ENCODE results near the gene RITA1.

The RITA1 gene

DNA sequence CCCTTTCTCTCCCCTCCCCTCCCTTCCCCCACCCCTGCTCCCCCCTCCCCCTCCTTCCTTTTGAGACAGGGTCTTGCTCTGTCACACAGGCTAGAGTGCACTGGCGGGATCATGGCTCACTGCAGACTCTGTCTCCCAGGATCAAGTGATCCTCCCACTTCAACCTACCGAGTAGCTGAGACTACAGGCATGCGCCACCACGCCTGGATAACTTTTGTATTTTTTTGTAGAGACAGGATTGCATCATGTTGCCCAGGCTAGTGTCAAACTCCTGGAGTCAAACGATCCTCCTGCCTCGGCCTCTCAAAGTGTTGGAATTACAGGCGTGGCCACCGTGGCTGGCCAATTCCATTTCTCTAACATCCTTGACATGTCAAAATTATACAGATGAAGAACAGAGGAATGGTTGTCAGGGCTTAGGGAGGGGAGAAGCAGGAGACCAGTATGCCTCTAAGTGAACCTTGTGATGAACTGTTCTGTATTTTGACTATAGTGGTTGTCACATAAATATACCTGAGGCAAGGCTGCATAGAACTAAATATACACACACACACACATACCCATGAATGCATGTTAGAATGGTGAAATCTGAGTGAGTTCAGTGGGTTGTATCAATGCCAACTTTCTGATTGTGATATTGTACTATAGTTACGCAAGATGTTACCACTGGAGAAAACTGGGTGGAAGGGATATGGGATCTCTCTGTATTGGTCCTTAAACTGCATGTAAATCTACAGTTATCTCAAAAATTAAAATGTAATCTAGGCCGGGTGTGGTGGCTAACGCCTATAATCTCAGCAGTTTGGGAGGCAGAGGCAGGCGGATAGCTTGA, 39.6 kb upstream of the RITA1 start:
- TF ChIP-seq POLR2A (IDR thresholded peaks at IDR 0.05; ENCODE audit: low read depth, low read length) = no peak
- no peak for DNase-seq (ENCODE audit: insufficient read length, low spot score)
- no peak for FAIRE-seq

DNA sequence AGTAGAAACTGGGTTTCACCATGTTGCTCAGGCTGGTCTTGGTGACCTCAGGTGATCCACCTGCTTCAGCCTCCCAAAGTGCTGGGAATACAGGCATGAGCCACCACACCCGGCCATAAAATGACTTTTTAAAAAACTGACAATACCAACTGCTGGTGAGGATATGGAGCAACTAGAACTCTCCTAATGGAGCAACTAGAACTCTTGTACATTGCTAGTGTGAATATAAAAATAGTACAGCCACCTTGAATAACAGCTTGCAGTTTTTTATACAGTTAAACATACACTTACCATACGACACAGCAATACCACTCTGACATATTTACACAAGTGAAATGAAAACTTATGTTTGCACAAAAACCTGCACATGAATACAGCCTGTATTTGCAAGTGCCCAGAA, 38.5 kb upstream of the RITA1 start:
- FAIRE-seq = no peak
- no peak for DNase-seq (ENCODE audit: insufficient read length, low spot score)
- no peak for TF ChIP-seq POLR2A (IDR thresholded peaks at IDR 0.05; ENCODE audit: low read depth, low read length)

DNA sequence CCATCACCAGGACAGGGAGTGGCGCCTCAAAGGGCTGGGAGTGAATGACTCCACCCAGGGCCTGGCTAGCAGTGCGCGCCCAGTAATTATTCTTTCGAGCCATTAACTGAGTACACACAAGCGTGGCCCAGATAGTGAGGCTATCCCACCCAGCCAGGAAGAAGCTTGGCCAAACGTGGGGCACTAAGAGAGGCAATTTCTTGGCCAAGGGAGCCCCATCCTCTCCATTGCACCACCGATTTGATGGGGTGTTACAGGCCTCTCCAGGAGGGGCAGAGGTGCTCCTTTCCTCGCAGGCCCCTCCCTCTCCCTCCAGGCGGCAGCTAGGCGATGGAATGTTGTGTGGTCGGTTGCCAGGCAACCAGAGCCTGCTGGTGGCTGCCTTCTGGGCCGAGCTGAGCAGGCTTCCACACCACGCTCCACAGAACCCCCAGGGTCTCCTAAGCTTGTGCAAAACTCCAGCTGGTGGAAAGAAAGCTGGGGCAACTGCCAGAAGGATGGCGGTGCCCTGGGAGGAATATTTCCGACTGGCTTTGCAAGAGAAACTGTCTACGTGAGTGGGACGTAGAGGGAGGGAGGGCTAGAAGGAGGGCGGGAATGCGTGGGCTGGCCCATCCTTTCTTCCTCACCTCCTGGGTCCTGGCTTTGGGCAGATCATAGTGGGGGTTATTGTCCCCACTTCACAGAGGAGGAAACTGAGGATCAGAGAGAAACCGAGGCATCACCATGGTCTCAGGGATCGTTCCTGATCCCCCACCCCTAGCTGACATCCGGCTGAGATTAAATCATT, 36.0 kb upstream of the RITA1 start, which contains the start of gene CFAP73:
Gene CFAP73 (plus strand): TSS at position 364 of the 790 bp plus-strand sequence. CDS start 134 bp downstream, at position 498.
- no peak for TF ChIP-seq POLR2A (IDR thresholded peaks at IDR 0.05; ENCODE audit: low read depth, low read length)
- DNase-seq (ENCODE audit: insufficient read length, low spot score) (peak; percentile 98), FAIRE-seq (no peak)

DNA sequence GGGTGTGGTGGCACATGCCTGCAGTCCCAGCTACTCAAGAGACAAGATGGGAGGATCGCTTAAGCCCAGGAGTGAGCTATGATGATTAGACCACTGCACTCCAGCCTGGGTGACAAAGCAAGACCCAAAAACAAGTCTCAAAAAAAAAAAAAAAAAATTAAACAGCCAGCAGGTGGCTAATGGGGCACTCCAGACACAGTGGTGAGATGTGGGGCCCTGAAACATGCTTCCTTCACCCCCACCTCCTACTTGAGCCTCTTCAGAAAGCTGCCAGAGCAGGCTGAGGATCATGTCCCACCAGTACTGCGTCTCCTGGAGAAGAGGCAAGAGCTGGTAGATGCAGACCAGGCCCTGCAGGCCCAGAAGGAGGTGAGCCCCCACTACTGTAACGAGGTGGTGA, 33.9 kb upstream of the RITA1 start:
- no peak for TF ChIP-seq POLR2A (IDR thresholded peaks at IDR 0.05; ENCODE audit: low read depth, low read length)
- no peak for DNase-seq (ENCODE audit: insufficient read length, low spot score)

DNA sequence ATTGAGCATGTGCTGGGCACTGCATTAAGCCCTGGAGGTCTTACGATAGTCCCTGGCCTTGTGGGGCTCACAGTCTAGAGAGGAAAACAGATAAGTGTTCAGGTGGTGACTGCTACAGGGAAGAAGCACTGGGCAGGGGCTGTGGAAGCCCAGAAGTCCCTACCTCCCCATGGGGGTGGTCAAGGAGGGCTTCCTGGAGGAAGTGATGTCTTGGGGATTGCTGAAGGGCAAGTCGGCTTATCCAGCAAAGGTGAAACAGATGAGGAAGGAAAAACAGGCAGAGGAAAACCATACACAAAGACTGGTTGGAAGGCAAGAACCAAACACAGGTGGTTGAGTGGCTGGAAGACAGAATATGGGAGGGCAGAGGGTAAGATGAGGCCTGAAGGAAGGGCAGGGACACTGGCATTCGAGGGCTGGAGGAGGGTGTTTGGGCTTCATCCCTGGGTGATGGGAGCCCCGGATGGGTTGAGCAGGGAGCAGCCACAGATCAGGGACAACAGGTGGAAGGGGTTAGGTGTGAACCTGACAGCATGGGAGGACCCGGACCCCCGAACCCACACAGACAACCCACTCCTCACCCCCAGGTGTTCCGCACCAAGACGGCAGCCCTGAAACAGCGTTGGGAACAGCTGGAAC, 33.2 kb upstream of the RITA1 start:
- no peak for DNase-seq (ENCODE audit: insufficient read length, low spot score)

More for the DNA sequence above, 33.9 kb upstream of the RITA1 start:
- FAIRE-seq = no peak

DNA sequence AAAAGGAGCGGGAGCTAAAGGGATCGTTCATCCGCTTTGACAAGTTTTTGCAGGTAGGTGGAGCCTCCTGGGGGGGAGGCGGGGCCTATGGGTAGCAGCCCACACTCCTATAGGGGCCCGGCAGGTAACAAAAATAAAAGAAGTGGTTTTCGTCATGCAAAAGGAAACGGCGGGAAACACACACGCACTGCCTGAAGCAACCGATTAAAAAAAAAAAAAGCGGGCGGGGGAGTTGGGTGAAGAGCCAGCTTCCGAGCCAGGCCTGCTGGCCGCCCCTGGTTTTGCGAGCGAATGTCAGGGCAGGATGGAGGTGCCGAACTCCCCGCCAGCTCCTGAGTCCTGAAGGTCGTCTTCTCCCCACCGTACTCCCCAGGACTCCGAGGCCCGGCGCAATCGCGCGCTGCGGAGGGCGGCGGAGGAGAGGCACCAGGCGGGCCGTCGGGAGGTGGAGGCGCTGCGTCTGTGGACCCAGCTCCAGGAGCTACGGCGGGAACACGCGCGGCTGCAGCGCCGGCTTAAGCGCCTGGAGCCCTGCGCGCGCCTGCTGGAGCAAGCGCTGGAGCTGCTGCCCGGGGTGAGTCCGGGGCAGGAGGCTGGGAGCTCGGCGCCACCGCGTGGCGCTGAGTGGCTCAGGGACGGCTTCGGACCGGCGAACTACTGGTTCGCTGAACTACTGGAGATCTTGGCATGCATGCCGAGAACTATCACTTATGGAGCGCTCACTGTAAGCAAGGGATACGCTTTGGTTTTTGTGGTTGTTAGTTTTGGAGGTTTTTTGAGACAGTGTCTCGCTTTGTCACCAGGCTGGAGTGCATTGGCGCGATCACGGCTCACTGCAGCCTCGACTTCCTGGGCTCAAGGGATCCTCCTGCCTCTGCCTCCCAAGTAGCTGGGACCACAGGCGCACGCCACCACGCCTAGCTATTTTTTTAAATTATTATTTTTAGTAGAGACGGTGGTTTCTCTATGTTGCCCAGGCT, 32.4 kb upstream of the RITA1 start:
- TF ChIP-seq POLR2A (IDR thresholded peaks at IDR 0.05; ENCODE audit: low read depth, low read length) = no peak
- FAIRE-seq (no peak), DNase-seq (ENCODE audit: insufficient read length, low spot score) (no peak)

More for the DNA sequence above, 33.2 kb upstream of the RITA1 start:
- TF ChIP-seq POLR2A (IDR thresholded peaks at IDR 0.05; ENCODE audit: low read depth, low read length) = no peak
- no peak for FAIRE-seq

DNA sequence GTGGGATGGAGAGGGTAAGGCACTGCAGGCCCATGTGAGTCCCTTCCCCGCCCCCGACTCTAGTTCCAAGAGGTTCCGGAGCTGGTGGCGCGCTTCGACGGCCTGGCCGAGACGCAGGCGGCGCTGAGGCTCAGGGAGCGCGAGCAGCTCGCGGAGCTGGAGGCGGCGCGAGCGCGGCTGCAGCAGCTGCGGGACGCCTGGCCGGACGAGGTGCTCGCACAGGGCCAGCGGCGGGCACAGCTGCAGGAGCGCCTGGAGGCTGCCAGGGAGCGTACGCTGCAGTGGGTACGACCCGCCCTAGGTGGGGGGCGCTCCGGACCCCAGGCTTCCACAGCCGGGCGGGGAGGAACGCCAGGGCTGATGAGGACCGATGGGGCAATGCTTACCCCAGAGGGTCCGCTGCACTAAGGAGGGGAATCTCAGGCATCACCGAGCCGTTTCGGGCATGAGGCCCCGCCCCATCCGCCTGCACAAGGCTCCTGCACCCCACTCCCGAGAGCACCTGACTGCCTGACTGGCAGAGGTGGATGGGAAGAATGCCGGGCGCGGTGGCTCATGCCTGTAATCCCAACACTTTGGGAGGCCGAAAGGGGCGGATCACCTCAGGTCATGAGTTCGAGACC, 31.1 kb upstream of the RITA1 start:
- DNase-seq (ENCODE audit: insufficient read length, low spot score) (no peak), FAIRE-seq (no peak)
- TF ChIP-seq POLR2A (IDR thresholded peaks at IDR 0.05; ENCODE audit: low read depth, low read length) = no peak

DNA sequence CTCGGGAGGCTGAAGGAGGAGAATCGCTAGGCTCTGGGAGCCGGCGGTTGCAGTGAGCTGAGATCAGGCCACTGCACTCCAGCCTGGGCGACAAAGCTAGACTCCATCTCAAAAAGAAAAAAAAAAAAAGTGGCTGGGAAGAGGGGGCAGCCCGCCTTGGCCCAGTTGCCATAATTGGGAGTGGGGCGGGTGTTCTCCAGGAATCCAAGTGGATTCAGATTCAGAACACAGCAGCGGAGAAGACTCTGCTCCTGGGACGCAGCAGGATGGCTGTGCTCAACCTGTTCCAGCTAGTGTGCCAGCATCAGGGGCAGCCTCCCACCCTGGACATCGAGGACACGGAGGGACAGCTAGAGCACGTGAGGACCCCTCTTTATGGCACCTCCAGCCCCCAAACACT, 30.5 kb upstream of the RITA1 start:
- FAIRE-seq = no peak
- no peak for DNase-seq (ENCODE audit: insufficient read length, low spot score)

DNA sequence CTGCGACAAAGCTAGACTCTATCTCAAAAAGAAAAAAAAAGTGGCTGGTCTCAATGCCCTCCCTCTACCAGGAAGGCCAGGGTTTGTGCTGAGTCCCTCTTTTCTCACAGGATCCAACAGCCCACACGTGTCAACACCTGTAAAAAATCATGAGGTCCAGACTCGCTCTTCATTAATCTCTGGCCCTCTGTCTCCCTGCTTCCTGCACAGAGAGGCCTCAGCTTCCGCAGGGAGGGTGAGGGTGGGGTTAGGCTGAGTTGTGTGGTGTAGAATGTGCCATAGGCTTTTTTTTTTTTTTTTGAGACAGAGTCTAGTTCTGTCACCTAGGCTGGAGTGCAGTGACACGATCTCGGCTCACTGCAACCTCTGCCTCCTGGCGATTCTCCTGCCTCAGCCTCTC, 29.9 kb upstream of the RITA1 start:
- no peak for TF ChIP-seq POLR2A (IDR thresholded peaks at IDR 0.05; ENCODE audit: low read depth, low read length)
- FAIRE-seq (no peak), DNase-seq (ENCODE audit: insufficient read length, low spot score) (no peak)

More for the DNA sequence above, 30.5 kb upstream of the RITA1 start:
- no peak for TF ChIP-seq POLR2A (IDR thresholded peaks at IDR 0.05; ENCODE audit: low read depth, low read length)

DNA sequence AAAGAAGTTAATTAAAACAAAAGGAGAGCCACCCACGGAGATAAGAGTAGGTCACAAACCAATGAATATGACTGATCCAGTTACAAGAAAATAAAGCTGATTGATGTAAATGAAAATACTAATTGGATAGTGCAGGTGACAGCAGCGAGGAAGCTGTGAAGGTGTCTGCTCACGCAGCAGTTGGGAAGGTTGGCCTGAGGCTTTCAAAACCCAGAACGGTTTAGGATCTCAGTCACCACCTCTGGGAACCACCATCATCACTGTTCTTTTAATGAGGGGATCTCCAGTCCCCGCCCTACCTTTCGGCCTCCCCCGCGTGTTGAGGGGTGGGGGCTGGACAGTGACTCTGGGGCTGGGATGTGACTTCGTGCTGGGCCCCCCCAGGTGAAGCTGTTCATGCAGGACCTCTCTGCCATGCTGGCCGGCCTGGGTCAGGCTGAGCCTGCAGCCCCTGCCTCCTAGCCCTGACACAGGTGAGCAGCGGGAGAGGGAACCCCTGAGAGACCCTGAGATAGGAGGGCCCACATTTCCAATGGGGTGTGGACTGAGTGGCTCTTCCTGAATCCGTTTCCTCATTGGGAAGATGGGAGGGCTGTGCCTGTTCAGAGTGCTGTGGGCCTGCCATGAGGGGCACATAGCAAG, 28.2 kb upstream of the RITA1 start:
- no peak for TF ChIP-seq POLR2A (IDR thresholded peaks at IDR 0.05; ENCODE audit: low read depth, low read length)
- DNase-seq (ENCODE audit: insufficient read length, low spot score) (no peak), FAIRE-seq (no peak)

DNA sequence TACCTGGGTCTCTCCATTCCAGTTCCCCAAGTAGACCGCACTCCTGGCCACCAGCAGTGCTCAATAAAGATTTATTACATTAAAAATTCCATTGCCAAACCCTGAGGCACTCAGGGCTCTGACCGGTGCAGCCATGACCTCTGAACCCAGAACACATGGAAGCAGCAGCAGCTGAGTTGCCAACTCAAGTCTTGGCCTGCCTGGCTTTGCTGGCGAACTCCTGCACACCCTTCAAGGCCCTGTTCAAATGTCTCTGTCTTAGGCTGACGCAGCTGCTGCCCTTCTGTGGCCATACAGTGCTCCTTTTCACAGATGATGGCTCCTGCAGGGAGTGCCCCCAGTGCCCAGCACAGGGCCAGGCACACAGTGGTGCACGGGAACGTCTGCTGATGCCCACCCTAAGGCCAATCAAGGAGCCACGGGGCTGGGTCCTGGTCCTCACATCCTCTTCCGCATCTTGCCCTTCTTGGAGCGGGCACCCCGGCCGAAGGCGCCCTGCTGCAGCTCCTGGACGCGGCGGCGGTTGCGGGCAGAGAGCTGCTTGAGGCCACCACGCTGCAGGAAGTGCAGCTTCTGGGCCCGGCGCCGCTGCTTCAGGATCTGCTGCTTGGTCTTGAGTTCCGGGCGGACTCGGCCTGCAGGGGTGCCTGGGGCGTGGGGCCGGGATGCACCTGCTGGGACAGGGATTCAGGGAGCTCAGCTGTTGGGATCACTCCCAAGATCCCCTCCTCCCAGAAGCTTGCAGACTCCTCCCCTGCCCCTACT, 26.9 kb upstream of the RITA1 start:
- FAIRE-seq = no peak

More for the DNA sequence above, 26.9 kb upstream of the RITA1 start:
- no peak for TF ChIP-seq POLR2A (IDR thresholded peaks at IDR 0.05; ENCODE audit: low read depth, low read length)
- no peak for DNase-seq (ENCODE audit: insufficient read length, low spot score)
